ENCODE results near the gene CAPRIN2.

Gene CAPRIN2

GRCh38 chr12:30782316-30783173, 27.8 kb upstream of the CAPRIN2 start:
- no peak for TF ChIP-seq ZFX (IDR thresholded peaks at IDR 0.05)
- no peak for TF ChIP-seq CTCF (conservative IDR thresholded peaks at IDR 0.05)

GRCh38 chr12:30779578-30779977, 24.8 kb upstream of the CAPRIN2 start:
- H3K27ac ChIP-seq: peak overlapping the region; percentile 1; the same call in 1 of the 2 replicates
- TF ChIP-seq ZFX (IDR thresholded peaks at IDR 0.05) (no peak), CTCF (conservative IDR thresholded peaks at IDR 0.05) (no peak)

More at GRCh38 chr12:30782316-30783173, 27.8 kb upstream of the CAPRIN2 start:
- H3K27ac ChIP-seq: no peak overlapping the region

- TF ChIP-seq ZFX (IDR thresholded peaks at IDR 0.05): no peak
- TF ChIP-seq CTCF (conservative IDR thresholded peaks at IDR 0.05): no peak
- peak overlapping the region; percentile 1; the same call in 1 of the 2 replicates for H3K27ac ChIP-seq
Measured at GRCh38 chr12:30779178-30779577, 24.4 kb upstream of the CAPRIN2 start.

- no peak overlapping the region for H3K27ac ChIP-seq
- TF ChIP-seq ZFX (IDR thresholded peaks at IDR 0.05) (no peak), CTCF (conservative IDR thresholded peaks at IDR 0.05) (no peak)
Measured at GRCh38 chr12:30774599-30774998, 19.8 kb upstream of the CAPRIN2 start.

GRCh38 chr12:30769802-30770201, 15.1 kb upstream of the CAPRIN2 start:
- TF ChIP-seq ZFX (IDR thresholded peaks at IDR 0.05) (no peak), CTCF (conservative IDR thresholded peaks at IDR 0.05) (no peak)
- H3K27ac ChIP-seq: peak overlapping the region; percentile 32; the same call in 1 of the 2 replicates

GRCh38 chr12:30764251-30764650, 9.5 kb upstream of the CAPRIN2 start:
- no peak overlapping the region for H3K27ac ChIP-seq
- no peak for TF ChIP-seq ZFX (IDR thresholded peaks at IDR 0.05)
- no peak for TF ChIP-seq CTCF (conservative IDR thresholded peaks at IDR 0.05)

- TF ChIP-seq ZFX (IDR thresholded peaks at IDR 0.05): no peak
- H3K27ac ChIP-seq: no peak overlapping the region
Measured at GRCh38 chr12:30763053-30763452, 8.3 kb upstream of the CAPRIN2 start.

- TF ChIP-seq ZFX (IDR thresholded peaks at IDR 0.05) (no peak), CTCF (conservative IDR thresholded peaks at IDR 0.05) (no peak)
Measured at GRCh38 chr12:30761730-30762129, 7.0 kb upstream of the CAPRIN2 start.

More at GRCh38 chr12:30761730-30762129, 7.0 kb upstream of the CAPRIN2 start:
- H3K27ac ChIP-seq: no peak overlapping the region

All from C4-2B (cell line).